T-helper 1 cell treated with Interleukin-12 subunit alpha and Interleukin-12 subunit beta and Interleukin-4 antibody, amounts not matched to agents 30 ng/mL and 1 ng/mL, for 36 hours (primary cell): Measurements from ENCODE around the gene IRF2BP2. TPM values are rescaled to one million over a fixed set of nuclear protein-coding genes. Genes with fewer than 3 reads are reported as not detected.

Source experiments
- intact Hi-C: fragments of 100-400 bp; cut with micrococcal nuclease; formaldehyde crosslinking; loops from one replicate; pipeline ENCODE4 v1.15.1; 2024
- total RNA-seq: library from RNA; stranded (reverse); gene quantifications from 2 replicates; pipeline ENCODE4 v1.2.3, GENCODE V29; 2022

Gene IRF2BP2
- total RNA-seq, 1 donor from 2014 or later, result 166 TPM

- intact Hi-C loops, result no loop called here
These were observed 24.5 kb downstream of the IRF2BP2 start for GRCh38 chr1:234585330-234586055.

- intact Hi-C loops, result loop anchor here (5.0 kb wide), 1 partner anchor 43 kb away; no protein-coding TSS in a partner anchor
These were observed 25.1 kb downstream of the IRF2BP2 start for GRCh38 chr1:234584926-234585325.

- intact Hi-C loops, result loop anchor here (5.0 kb wide), 1 partner anchor 42 kb away; no protein-coding TSS in a partner anchor
These were observed 25.6 kb downstream of the IRF2BP2 start for GRCh38 chr1:234584420-234584805.

- intact Hi-C loops, result loop anchor here (5.0 kb wide), 1 partner anchor 42 kb away; no protein-coding TSS in a partner anchor
These were observed 26.1 kb downstream of the IRF2BP2 start for GRCh38 chr1:234583755-234584419.

GRCh38 chr1:234582681-234583301 is 27.2 kb downstream of the IRF2BP2 start:
- intact Hi-C loops, result loop anchor here (5.0 kb wide), 1 partner anchor 40 kb away; no protein-coding TSS in a partner anchor

GRCh38 chr1:234582186-234582585 is 27.8 kb downstream of the IRF2BP2 start:
- intact Hi-C loops, result loop anchor here (5.0 kb wide), 1 partner anchor 40 kb away; no protein-coding TSS in a partner anchor

GRCh38 chr1:234581063-234581714 is 28.8 kb downstream of the IRF2BP2 start:
- intact Hi-C loops, result loop anchor here (5.0 kb wide), 1 partner anchor 39 kb away; no protein-coding TSS in a partner anchor

GRCh38 chr1:234579967-234580366 is 30.0 kb downstream of the IRF2BP2 start:
- intact Hi-C loops, result loop anchor here (5.0 kb wide), 1 partner anchor 38 kb away; no protein-coding TSS in a partner anchor

- intact Hi-C loops, result no loop called here
These were observed 31.2 kb downstream of the IRF2BP2 start for GRCh38 chr1:234578735-234579134.

GRCh38 chr1:234578087-234578486 is 31.9 kb downstream of the IRF2BP2 start:
- intact Hi-C loops, result no loop called here

GRCh38 chr1:234573711-234574299 is 36.2 kb downstream of the IRF2BP2 start:
- intact Hi-C loops, result no loop called here

GRCh38 chr1:234572966-234573365 is 37.0 kb downstream of the IRF2BP2 start:
- intact Hi-C loops, result no loop called here

GRCh38 chr1:234571702-234572101 is 38.3 kb downstream of the IRF2BP2 start:
- intact Hi-C loops, result no loop called here

- intact Hi-C loops, result no loop called here
These were observed 39.5 kb downstream of the IRF2BP2 start for GRCh38 chr1:234570329-234571120.

- intact Hi-C loops, result no loop called here
These were observed 41.6 kb downstream of the IRF2BP2 start for GRCh38 chr1:234568345-234568744.

GRCh38 chr1:234565132-234565531 is 44.8 kb downstream of the IRF2BP2 start:
- intact Hi-C loops, result no loop called here

- intact Hi-C loops, result no loop called here
These were observed 45.6 kb downstream of the IRF2BP2 start for GRCh38 chr1:234564035-234565029.

- intact Hi-C loops, result no loop called here
These were observed 47.6 kb downstream of the IRF2BP2 start for GRCh38 chr1:234562334-234562733.

- intact Hi-C loops, result no loop called here
These were observed 48.7 kb downstream of the IRF2BP2 start for GRCh38 chr1:234561319-234561718.
